ENCODE measurements around the gene RFX8. TPM values are rescaled to one million over a fixed set of nuclear protein-coding genes. Genes with fewer than 3 reads are reported as not detected.

Gene RFX8
- total RNA-seq, 1 experiment from 2014 or later: not detected

DNA sequence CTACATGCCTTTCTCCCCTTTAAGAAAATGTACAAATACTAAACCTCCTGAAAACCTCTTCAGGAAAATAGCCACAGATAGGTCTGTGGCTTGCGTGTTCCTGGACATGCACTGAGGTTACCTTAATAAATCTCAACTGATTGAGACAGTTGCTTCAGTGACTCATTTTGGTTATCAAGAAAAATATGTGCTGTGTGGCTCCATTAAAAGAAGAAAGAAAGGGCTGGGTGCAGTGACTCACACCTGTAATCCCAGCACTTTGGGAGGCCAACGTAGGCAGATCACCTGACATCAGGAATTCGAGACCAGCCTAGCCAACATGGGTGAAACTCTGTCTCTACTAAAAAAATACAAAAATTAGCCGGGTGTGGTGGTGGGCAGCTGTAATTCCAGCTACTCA lies 114.7 kb downstream of the RFX8 start:
- H3K27me3 Mint-ChIP-seq (ENCODE audit: insufficient read depth, unreplicated experiment): no peaks in the 10 kb centered on the region
- peak; percentile 82 to 89 for DNase-seq
- CTCF ChIA-PET: interaction anchor here (1.1 to 1.2 kb wide), 2 partner anchors 11 to 28 kb away, joined by 4 to 6 read pairs; partner anchors contain the start of gene CREG2

DNA sequence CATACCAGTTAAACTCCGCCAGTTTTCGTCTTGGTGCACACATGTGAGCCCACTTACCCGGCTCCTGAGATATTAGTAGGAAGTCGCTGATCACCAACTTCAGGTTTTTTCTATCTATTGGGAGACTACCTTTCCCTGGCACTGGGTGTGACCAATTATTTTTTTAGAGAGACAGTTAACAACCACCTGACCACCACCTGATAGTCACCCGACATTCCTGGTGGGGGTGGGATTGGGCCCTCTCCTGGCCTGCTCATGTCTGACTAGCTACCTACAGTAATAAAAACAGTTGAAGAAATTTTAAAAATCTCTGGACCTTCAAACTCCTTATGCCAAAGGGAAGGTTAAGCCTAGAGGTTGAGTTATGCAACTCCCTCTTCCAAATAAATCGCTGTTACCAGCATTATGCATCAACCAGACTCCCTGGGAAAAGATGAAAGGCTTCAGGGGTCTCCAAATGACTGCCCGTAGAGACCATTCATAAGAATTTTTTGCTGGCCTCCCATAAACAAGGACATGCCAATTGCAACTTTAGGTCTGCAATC lies 115.4 kb downstream of the RFX8 start:
- intact Hi-C loops (cut with micrococcal nuclease; ENCODE audit: unreplicated experiment): loop anchor here (1.0 kb wide), 2 partner anchors 13 to 17 kb away; no protein-coding TSS in a partner anchor
- Histone ChIP-seq H3K27me3 (replicated peaks; ENCODE audit: control insufficient read depth, insufficient read depth, low read length) (no peaks in the 10 kb centered on the region), H3K4me1 (peaks cover 82% of the 10 kb centered on the region), H3K9me3 (no peaks in the 10 kb centered on the region), H3K36me3 (ENCODE audit: control insufficient read depth, insufficient read depth, low read length) (no peaks in the 10 kb centered on the region), H3K4me3 (ENCODE audit: low read depth, low read length) (no peak overlapping the region)
- H3K27ac Mint-ChIP-seq (ENCODE audit: unreplicated experiment): peak overlapping the region; percentile 76
- H3K9me3 Mint-ChIP-seq (ENCODE audit: unreplicated experiment): peaks cover 12% of the 10 kb centered on the region
- no TSS peak for BruUV-seq (replicated peaks)
- peak; percentile 84 to 88 for DNase-seq
- H3K36me3 Mint-ChIP-seq (ENCODE audit: insufficient read depth, unreplicated experiment): peaks cover 47% of the 10 kb centered on the region
- TF ChIP-seq, protein P1, sequence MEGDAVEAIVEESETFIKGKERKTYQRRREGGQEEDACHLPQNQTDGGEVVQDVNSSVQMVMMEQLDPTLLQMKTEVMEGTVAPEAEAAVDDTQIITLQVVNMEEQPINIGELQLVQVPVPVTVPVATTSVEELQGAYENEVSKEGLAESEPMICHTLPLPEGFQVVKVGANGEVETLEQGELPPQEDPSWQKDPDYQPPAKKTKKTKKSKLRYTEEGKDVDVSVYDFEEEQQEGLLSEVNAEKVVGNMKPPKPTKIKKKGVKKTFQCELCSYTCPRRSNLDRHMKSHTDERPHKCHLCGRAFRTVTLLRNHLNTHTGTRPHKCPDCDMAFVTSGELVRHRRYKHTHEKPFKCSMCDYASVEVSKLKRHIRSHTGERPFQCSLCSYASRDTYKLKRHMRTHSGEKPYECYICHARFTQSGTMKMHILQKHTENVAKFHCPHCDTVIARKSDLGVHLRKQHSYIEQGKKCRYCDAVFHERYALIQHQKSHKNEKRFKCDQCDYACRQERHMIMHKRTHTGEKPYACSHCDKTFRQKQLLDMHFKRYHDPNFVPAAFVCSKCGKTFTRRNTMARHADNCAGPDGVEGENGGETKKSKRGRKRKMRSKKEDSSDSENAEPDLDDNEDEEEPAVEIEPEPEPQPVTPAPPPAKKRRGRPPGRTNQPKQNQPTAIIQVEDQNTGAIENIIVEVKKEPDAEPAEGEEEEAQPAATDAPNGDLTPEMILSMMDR (IDR thresholded peaks at IDR 0.05; ENCODE audit: insufficient read depth in 1 of 2, low read depth in 1 of 2, low read length in 1 of 2, severe bottlenecking in 1 of 2, unreplicated experiment in 1 of 2): no peak
- CTCF ChIA-PET: interaction anchor here (0.7 to 2.3 kb wide), 5 partner anchors 9 to 28 kb away, joined by 3 to 8 read pairs (median 5); partner anchors contain the start of gene CREG2
- peak overlapping the region; percentile 56 for H3K4me3 Mint-ChIP-seq (ENCODE audit: unreplicated experiment)
- POLR2A ChIA-PET: interaction anchor here (0.6 to 2.0 kb wide), 4 partner anchors 11 to 400 kb away, joined by 3 to 8 read pairs (median 4); partner anchors contain the start of gene RNF149
- H3K4me1 Mint-ChIP-seq (ENCODE audit: low read depth, unreplicated experiment): peaks cover 50% of the 10 kb centered on the region
- no peaks in the 10 kb centered on the region for H3K27me3 Mint-ChIP-seq (ENCODE audit: insufficient read depth, unreplicated experiment)

More for the DNA sequence above, 114.7 kb downstream of the RFX8 start:
- Mint-ChIP-seq H3K4me1 (ENCODE audit: low read depth, unreplicated experiment) (peaks cover 42% of the 10 kb centered on the region), H3K4me3 (ENCODE audit: unreplicated experiment) (peak overlapping the region; percentile 19), H3K27ac (ENCODE audit: unreplicated experiment) (peak overlapping the region; percentile 76), H3K9me3 (ENCODE audit: unreplicated experiment) (peaks cover 17% of the 10 kb centered on the region), H3K36me3 (ENCODE audit: insufficient read depth, unreplicated experiment) (peaks cover 46% of the 10 kb centered on the region)
- Histone ChIP-seq H3K36me3 (ENCODE audit: control insufficient read depth, insufficient read depth, low read length) (no peaks in the 10 kb centered on the region; the same call in 1 of the 2 replicates), H3K4me3 (ENCODE audit: low read depth, low read length) (no peak overlapping the region), H3K9me3 (0 out of 2 replicates have a peak, but pooled peaks cover 2% of the 10 kb centered on the region), H3K4me1 (peaks cover 75% of the 10 kb centered on the region), H3K27me3 (replicated peaks; ENCODE audit: control insufficient read depth, insufficient read depth, low read length) (no peaks in the 10 kb centered on the region)
- TF ChIP-seq, protein P1 (IDR thresholded peaks at IDR 0.05; ENCODE audit: insufficient read depth in 1 of 2, low read depth in 1 of 2, low read length in 1 of 2, severe bottlenecking in 1 of 2, unreplicated experiment in 1 of 2): no peak
- intact Hi-C loops (cut with micrococcal nuclease; ENCODE audit: unreplicated experiment): loop anchor here (1.0 to 5.0 kb wide), 4 partner anchors 10 to 337 kb away; partner anchors contain the start of gene MAP4K4
- no TSS peak for BruUV-seq (replicated peaks)
- POLR2A ChIA-PET: interaction anchor here (1.9 kb wide), 1 partner anchor 11 kb away, joined by 5 read pairs; no protein-coding TSS in a partner anchor

DNA sequence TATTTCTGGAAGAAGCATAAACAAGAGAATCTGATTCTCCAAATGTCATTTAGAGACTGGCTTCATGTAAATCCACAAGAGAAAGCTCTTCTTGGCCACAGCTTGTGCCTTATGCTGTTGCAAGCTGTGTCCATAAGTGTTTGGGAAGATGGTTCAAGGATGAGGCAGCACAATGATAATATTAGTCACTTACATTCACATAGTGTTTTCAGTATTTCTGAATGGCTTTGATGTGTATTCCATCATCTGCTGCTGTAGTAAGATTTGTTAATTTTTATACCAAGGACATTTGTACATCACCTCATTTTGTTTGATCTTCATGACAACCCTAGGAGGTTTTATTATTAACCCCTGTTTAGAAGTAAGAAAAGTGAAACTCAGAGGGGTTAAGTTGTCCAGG lies 117.5 kb downstream of the RFX8 start:
- Histone ChIP-seq H3K9me3 (no peaks in the 10 kb centered on the region), H3K36me3 (ENCODE audit: control insufficient read depth, insufficient read depth, low read length) (no peaks in the 10 kb centered on the region), H3K27me3 (replicated peaks; ENCODE audit: control insufficient read depth, insufficient read depth, low read length) (no peaks in the 10 kb centered on the region), H3K4me3 (ENCODE audit: low read depth, low read length) (no peak overlapping the region), H3K4me1 (peaks cover 75% of the 10 kb centered on the region)
- ChIA-PET POLR2A (interaction anchor here (2.0 kb wide), 1 partner anchor 49 kb away, joined by 8 read pairs; the partner anchor contains the start of gene RNF149), CTCF (interaction anchor here (1.4 to 2.3 kb wide), 3 partner anchors 8 to 30 kb away, joined by 5 to 8 read pairs (median 7); partner anchors contain the start of gene CREG2)
- H3K4me3 Mint-ChIP-seq (ENCODE audit: unreplicated experiment): no peak overlapping the region
- DNase-seq: no peak
- intact Hi-C loops (cut with micrococcal nuclease; ENCODE audit: unreplicated experiment): no loop called here
- no TSS peak for BruUV-seq (replicated peaks)
- H3K27me3 Mint-ChIP-seq (ENCODE audit: insufficient read depth, unreplicated experiment): no peaks in the 10 kb centered on the region
- peaks cover 55% of the 10 kb centered on the region for H3K36me3 Mint-ChIP-seq (ENCODE audit: insufficient read depth, unreplicated experiment)
- H3K27ac Mint-ChIP-seq (ENCODE audit: unreplicated experiment): peak overlapping the region; percentile 76
- TF ChIP-seq, protein P1 (IDR thresholded peaks at IDR 0.05; ENCODE audit: insufficient read depth in 1 of 2, low read depth in 1 of 2, low read length in 1 of 2, severe bottlenecking in 1 of 2, unreplicated experiment in 1 of 2): no peak
- peaks cover 45% of the 10 kb centered on the region for H3K4me1 Mint-ChIP-seq (ENCODE audit: low read depth, unreplicated experiment)
- no peaks in the 10 kb centered on the region for H3K9me3 Mint-ChIP-seq (ENCODE audit: unreplicated experiment)
